HTERT RPE-1 (cell line): Measurements from ENCODE around the gene VBP1.
"Not testable (repeated sequence)": the region's sequence is repeated elsewhere in the genome, so short reads cannot be mapped to it uniquely, and the experiment has no call there.

Experiments used
- in situ Hi-C: fragments of 300-500 bp; cut with MboI; formaldehyde crosslinking; loops from 4 replicates; pipeline ENCODE4 v1.14.3; 2020; ENCODE audit warnings: low sequenced_read_pairs

Gene VBP1

DNA sequence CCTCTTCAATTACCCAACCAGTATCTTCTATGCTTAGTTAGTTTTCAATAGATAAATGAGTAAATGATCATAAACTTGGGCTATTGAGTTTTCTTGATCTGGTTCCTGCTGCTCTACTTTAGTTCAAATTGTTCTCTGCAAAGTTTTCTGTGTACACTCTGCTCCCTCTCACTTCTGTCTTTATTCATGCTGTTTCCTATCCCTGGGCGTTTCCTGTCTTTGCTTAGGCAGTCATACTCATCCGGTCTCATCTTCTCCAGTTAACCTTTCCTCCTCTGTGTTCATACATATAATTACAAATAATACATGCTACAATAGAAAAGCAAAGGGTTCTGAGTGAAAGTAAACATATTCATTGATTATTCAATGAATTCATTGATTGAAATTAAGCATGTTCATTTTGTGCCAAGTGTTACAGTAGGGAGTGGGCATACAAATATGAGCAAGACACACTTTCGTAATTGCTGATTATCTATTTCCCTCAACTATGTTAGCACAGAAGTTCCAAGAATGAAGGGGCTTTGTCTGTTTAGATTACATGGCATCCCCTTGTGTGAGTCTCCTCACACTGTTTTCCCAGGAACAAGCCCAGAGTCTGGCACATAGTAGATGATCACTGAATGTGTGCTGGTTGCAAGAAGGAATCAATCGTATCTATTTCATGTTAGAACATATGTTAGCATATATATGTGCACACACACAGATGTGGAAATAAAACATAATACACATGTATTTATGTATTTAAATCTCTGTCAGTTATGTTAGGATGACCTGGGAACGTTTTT, 46.9 kb downstream of the VBP1 start:
- in situ Hi-C loops, result no loop called here

DNA sequence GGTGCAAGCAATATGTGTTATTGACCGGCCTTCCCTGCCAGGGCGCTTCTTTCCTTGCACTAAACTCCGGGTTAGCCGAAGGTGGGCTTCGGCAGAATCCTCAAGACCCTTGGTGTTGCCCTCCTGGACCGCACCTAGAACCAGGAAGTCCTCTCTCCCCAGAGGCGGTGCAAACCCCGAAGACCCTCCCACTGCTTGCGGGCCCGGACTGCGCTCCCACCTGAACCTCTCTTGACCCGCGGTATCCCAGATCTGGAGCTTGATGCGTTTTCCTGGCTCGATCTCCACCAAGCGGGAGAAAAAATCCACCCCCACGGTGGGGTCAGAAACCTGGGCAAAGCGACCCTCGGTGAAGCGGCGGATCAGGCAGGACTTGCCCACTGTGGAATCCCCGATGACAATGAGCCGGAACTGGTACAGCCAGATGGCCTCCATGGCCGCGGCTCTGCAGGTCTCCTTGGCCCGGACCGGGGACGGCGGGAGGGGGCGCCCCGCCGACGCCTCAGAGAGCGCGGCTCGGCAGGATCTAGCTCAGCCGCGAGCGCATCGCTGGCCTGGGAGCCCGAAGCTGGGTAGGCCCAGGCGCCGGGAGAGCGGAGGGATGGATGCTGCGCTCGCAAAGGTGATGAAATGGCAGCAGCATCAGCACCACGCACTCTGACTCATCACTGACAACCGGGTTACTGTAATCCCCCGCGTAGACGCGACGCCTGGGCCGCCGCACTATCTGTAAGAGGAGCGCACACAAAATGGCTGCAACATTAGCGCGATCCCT, 47.8 kb downstream of the VBP1 start, which contains the start of gene RAB39B:
Gene RAB39B, minus strand, starts transcription at position 638 of the 775 bp plus-strand sequence. Its CDS starts 203 bp downstream, at position 435.
- in situ Hi-C loops, result no loop called here

DNA sequence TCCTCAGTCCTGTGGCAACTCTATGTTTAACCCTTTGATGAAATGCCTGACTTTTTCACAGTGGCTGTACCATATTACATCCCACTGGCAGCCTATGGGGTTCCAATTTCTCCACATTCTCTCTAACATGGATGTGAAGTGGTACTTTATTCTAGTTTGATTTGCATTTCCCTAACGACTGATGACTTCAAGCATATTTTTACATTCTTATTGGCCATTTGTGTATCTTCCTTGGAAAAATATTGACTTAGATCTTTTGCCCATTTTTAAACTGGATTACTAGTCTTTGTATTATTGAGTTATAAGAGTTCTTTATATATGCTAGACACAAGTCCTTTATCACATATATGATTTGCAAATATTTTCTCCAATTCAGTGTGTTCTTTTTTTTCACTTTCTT, 50.2 kb downstream of the VBP1 start:
- in situ Hi-C loops, result no loop called here

DNA sequence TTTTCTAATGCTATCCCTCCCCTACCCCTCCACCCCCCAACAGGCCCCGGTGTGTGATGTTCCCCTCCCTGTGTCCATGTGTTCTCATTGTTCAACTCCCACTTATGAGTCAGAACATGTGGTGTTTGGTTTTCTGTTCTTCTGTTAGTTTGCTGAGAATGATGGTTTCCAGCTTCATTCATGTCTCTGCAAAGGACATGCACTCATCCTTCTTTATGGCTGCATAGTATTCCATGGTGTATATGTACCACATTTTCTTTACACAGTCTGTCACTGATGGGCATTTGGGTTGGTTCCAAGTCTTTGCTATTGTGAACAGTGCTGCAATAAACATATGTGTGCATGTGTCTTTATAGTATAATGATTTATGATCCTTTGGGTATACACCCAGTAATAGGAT, 51.7 kb downstream of the VBP1 start:
- in situ Hi-C loops, result not testable (repeated sequence)

DNA sequence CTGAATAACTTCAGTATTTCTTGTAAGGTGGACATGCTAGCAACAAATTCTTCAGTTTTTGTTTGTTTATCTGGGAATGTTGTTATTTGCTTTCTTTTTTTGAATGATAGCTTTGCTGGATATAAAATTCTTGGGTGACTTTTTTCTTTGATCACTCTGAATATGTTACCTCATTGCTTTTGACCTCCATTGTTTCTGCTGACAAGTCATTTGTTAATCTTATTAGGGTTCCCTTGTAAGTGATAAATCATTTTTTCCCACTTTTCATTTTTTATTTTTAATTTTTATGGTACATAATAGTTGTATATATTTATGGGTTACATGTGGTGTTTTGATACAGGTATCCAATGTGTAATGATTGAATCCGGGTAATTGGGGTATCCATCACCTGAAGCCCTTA, 54.7 kb downstream of the VBP1 start:
- in situ Hi-C loops, result no loop called here

DNA sequence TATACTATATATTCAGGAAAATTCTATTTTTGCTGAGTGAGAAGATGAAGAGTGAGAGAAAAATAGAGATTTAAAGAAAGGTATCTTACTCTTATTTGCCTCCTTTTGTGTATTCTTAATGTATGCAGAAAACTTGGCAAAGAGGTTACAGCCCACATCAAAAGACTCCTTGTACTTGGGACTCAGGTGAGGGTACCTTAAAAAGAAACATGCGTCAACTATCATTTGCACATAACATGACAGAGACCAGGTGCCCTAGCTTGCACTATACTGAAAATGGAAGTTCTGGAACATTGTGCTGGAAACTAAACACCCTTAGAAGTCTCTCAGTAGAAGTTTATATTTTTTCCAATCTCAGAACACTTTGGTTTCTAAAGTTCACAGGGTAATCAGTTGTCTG, 63.6 kb downstream of the VBP1 start:
- in situ Hi-C loops, result no loop called here
